ENCODE results near the gene PNCK. TPM values are rescaled to one million over a fixed set of nuclear protein-coding genes. Genes with fewer than 3 reads are reported as not detected.

Gene PNCK
- total RNA-seq: not detected in 2 replicates

DNA sequence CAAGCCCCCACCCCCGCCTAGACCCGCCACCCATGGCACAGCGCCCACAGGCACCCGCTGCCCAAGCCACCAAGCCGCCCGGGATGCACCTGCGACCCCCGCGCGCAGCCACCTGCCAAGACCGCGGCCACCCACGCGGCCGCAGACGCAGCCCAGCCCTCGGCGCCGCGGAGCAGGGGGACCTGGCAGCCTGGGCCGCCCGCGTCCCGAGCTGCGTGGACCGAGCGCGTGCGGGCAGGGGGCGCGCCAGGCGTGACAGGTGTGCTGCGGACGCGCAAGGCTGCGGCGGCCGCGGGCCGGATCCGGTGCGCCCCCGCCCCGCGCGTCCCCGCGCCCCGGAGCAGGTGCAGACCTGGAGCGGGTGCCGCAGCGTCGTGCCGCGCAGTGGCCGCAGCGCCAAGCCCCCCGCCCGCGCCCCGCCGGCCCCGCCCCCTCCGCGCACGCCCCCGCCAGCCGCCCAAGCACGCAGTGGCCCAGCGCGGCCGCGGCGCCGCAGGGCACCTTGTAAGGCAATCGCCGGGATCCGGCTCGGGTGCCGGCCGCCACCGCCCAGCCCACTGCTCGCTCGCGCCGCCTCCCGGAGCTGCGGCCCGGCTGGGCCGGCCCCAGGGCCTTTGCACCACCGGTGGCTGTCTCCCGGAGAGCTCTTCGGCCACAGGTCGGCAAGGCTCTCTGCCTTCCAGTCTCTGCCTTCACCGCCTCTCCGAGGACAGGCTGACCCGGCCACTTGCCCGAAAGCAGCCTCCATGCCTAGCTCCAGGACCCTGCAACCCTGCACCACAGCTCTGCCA, at the start of gene PNCK:
TSS of gene PNCK (minus strand) at position 386 of the 791 bp plus-strand sequence. CDS start 737 bp downstream, outside the sequence.

DNA sequence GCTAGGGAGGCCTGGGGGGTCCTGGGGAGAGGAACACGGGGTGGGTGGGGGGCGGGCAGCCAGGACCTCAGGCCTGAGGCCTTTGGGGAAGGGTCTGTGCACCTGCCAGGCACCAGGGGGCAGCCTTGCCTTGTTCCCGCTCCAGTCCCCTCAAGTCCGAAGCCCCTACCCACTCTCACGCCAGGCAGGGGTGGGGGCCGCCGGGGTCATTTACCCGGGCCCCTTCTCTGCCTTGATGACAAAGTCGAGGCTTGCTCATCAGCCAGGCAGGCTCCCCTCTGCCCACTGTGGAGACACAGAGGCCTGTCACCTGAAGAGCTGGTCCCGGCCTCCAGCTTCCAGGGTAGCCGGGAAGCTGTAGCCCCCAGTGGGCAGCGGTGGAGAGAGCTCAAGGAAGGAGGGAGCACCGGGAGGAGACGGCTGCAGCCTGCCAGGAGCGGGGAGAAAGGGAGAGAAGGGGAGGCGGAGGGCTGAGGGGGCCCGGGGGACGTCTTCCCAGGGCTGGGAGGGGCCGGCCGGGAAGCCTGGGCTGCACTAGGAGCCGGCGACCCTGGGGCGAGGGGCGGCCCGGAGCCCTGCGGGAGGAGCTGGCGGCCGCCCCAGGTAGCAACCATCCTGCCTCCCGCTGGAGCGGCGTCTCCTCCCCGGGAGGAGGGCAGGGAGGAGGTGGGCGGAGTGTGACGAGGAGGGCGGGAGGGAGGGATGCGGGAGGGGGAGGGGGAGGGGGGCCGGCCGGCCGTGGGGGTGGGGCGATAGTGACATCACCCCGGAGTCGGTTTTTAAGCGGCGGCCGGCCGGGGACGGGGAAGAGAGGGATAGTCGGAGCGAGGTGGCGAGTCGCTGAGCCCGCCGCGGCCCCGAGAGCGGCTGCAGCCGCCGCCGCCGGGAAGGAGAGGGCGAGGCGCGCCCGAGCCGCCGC, 13.8 kb upstream of the PNCK start, which contains the start of gene SLC6A8:
TSS of gene SLC6A8 (plus strand) at position 806 of the 919 bp plus-strand sequence. CDS start 649 bp downstream, outside the sequence.

DNA sequence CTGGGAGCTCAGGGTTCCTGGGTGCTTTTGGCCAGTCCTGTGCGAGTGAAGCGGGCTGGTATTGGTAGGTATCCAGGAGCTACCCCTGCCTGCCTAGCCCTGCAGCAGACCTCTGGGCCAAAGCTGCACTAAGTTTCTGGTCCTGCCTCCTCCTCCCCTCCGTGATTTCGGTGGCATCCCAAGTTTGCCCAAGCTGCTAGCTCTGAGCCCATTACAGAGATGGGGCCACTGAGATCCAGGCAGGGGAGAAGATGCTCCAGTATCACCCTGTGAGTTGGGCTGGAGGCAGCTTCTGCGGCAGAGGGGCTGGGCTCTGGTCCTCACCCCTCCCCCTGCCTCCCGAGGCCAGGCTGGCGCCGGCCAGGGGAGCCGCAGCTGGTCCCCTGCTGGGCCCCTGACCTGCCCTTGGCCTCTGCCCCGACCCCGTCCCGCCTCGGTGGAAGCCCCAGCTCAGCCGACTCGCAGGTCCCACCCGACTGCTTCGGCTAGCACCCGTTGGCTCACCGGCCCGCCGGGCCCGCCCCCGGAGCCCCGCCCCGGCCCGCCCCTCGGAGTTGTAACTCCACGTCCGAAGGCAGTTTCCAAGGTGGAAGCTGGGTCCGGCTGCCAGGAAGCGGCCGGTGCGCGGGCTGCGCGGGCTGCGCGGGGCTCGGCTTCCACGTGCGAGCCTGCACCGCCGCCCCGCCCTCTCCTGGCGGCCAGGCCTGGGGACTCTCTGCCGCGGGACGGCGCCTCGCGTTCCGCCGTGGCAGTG, 26.8 kb downstream of the PNCK start, which contains the start of gene DUSP9:
TSS of gene DUSP9 (plus strand) at position 584 of the 754 bp plus-strand sequence. CDS start 751 bp downstream, outside the sequence.

Small RNAs within 50 kb of the gene (small RNA-seq; reads per million reads assigned to genes)
- not detected for gene RN7SL687P

Other genes with a start within 250 kb of the PNCK start
- 1.5 and 2.7 TPM in 2 replicates for gene TREX2, start 227.8 kb downstream of the PNCK start, total RNA-seq
- 23.5 and 26.0 TPM in 2 replicates for gene HAUS7, start 203.2 kb downstream of the PNCK start, total RNA-seq
- 3.3 and 11.4 TPM in 2 replicates for gene BGN, start 178.8 kb downstream of the PNCK start, total RNA-seq
- gene ATP2B3, start 156.2 kb downstream of the PNCK start, total RNA-seq: not detected in 2 replicates
- 28.7 and 33.4 TPM in 2 replicates for gene CCNQ, start 74.7 kb downstream of the PNCK start, total RNA-seq
- under 0.01 TPM in 1 of 2 replicates, not detected in the other for gene DUSP9, start 26.6 kb downstream of the PNCK start, total RNA-seq
- gene SLC6A8, start 14.1 kb upstream of the PNCK start, total RNA-seq: 6.6 and 8.4 TPM in 2 replicates
- 119 and 149 TPM in 2 replicates for gene BCAP31, start 50.6 kb upstream of the PNCK start, total RNA-seq
- gene ABCD1, start 51.0 kb upstream of the PNCK start, total RNA-seq: 8.4 and 8.8 TPM in 2 replicates
- 4.4 and 4.9 TPM in 2 replicates for gene PLXNB3, start 90.4 kb upstream of the PNCK start, total RNA-seq
- 0.39 TPM in 1 of 2 replicates, not detected in the other for gene SRPK3, start 107.2 kb upstream of the PNCK start, total RNA-seq
- 50.8 and 64.3 TPM in 2 replicates for gene IDH3G, start 120.6 kb upstream of the PNCK start, total RNA-seq
- 102 and 193 TPM in 2 replicates for gene SSR4, start 120.9 kb upstream of the PNCK start, total RNA-seq
- under 0.01 and 0.20 TPM in 2 replicates for gene PDZD4, start 156.7 kb upstream of the PNCK start, total RNA-seq
- gene L1CAM, start 212.4 kb upstream of the PNCK start, total RNA-seq: under 0.01 and 0.39 TPM in 2 replicates
- gene AVPR2, start 230.9 kb upstream of the PNCK start, total RNA-seq: not detected in 2 replicates

Measured in subcutaneous preadipocyte (primary cell).